Measurements from ENCODE around the gene MAP3K6. TPM values are rescaled to one million over a fixed set of nuclear protein-coding genes. Genes with fewer than 3 reads are reported as not detected.

MAP3K6 gene
- total and polyA plus RNA-seq, 2 of the 13 experiments (the other 11 are each of a cell fraction or from before 2014, with no cell fraction given) = 2.7 to 3.2 TPM

- 0 out of 2 replicates have a peak, but pooled peaks have one; percentile 82 for TF ChIP-seq ZNF513 (CRISPR knock-in tag; conservative IDR thresholded peaks at IDR 0.05)
- no peak for TF ChIP-seq ZSCAN20 (CRISPR knock-in tag; IDR thresholded peaks at IDR 0.05; ENCODE audit: borderline replicate concordance)
- TF ChIP-seq ZNF781 (CRISPR knock-in tag; IDR thresholded peaks at IDR 0.05; ENCODE audit: borderline replicate concordance, not compliant biosample characterization) = peak; percentile 87
- TF ChIP-seq ZNF383 (CRISPR knock-in tag; IDR thresholded peaks at IDR 0.05; ENCODE audit: borderline replicate concordance) = no peak
- TF ChIP-seq FOXJ3 (CRISPR knock-in tag; IDR thresholded peaks at IDR 0.05; ENCODE audit: borderline replicate concordance) = peak; percentile 61
- TF ChIP-seq ELF4 (CRISPR knock-in tag; IDR thresholded peaks at IDR 0.05; ENCODE audit: borderline replicate concordance) = peak; percentile 95
- peak; percentile 84; the same call in 1 of the 2 replicates for TF ChIP-seq ZBTB37 (CRISPR knock-in tag; IDR thresholded peaks at IDR 0.05)
- TF ChIP-seq BHLHE40 (IDR thresholded peaks at IDR 0.05; ENCODE audit: low read length) = peak; percentile 91
- 0 out of 2 replicates have a peak, but pooled peaks have one; percentile 39 for TF ChIP-seq ZFP41 (CRISPR knock-in tag; IDR thresholded peaks at IDR 0.05; ENCODE audit: borderline replicate concordance)
- peak; percentile 65; the same call in 1 of the 2 replicates for TF ChIP-seq ZNF839 (CRISPR knock-in tag; IDR thresholded peaks at IDR 0.05; ENCODE audit: borderline replicate concordance)
- TF ChIP-seq ZNF883 (CRISPR knock-in tag; IDR thresholded peaks at IDR 0.05; ENCODE audit: not compliant biosample characterization) = peak; percentile 78
- peak; percentile 99 for TF ChIP-seq YEATS2 (CRISPR knock-in tag; IDR thresholded peaks at IDR 0.05; ENCODE audit: borderline replicate concordance)
- no peak for TF ChIP-seq ZNF33B (CRISPR knock-in tag; IDR thresholded peaks at IDR 0.05)
- TF ChIP-seq ZNF710 (CRISPR knock-in tag; IDR thresholded peaks at IDR 0.05; ENCODE audit: borderline replicate concordance) = peak; percentile 79
- TF ChIP-seq ZBTB26 (CRISPR knock-in tag; IDR thresholded peaks at IDR 0.05; ENCODE audit: borderline replicate concordance) = no peak
- TF ChIP-seq PAX8 (CRISPR knock-in tag; IDR thresholded peaks at IDR 0.05; ENCODE audit: borderline replicate concordance) = no peak; the same call in 1 of the 2 replicates
- TF ChIP-seq ZNF737 (CRISPR knock-in tag; IDR thresholded peaks at IDR 0.05; ENCODE audit: borderline replicate concordance) = no peak
- TF ChIP-seq CENPX (CRISPR knock-in tag; IDR thresholded peaks at IDR 0.05) = no peak
- peak; percentile 93 for TF ChIP-seq NR2C2 (CRISPR knock-in tag; IDR thresholded peaks at IDR 0.05; ENCODE audit: borderline replicate concordance)
- peak; percentile 99 for TF ChIP-seq POGZ (CRISPR knock-in tag; IDR thresholded peaks at IDR 0.05)
- 0 out of 4 replicates have a peak, but pooled peaks of 1 of the 2 experiments have one; percentile 8 for TF ChIP-seq NR2F1 (CRISPR knock-in tag; IDR thresholded peaks at IDR 0.05)
These were observed 44.8 kb downstream of the MAP3K6 start, which contains the start of gene TMEM222 (continued) for GRCh38 chr1:27321813-27322568.
